Fibroblast of the aortic adventitia (primary cell): ENCODE measurements around the gene TFCP2. TPM values are rescaled to one million over a fixed set of nuclear protein-coding genes. Genes with fewer than 3 reads are reported as not detected.

Experiments
- DNase-seq: peaks from one replicate; pipeline ENCODE4 v3.0.0-alpha.2; 2010; ENCODE audit warnings: low read depth
- H3K4me3 ChIP-seq: 2 replicates; pipeline ENCODE4 v1.5.1; 2011; ENCODE audit warnings: low read depth, mild to moderate bottlenecking, control low read depth, low read length, moderate library complexity
- total RNA-seq: library from RNA; depleted of rRNA; stranded (reverse); fragments of >200 nt; gene quantifications from 2 replicates; pipeline ENCODE4 v1.2.3, GENCODE V29; 2012; ENCODE audit warnings: low replicate concordance
- TF ChIP-seq, protein P1 (sequence below): IDR thresholded peaks from 2 replicates; pipeline ENCODE4 v1.5.1; 2011; ENCODE audit warnings: mild to moderate bottlenecking, low read length, control low read depth, inconsistent platforms; ENCODE audit not compliant: insufficient read depth

TFCP2 gene
- total RNA-seq, 1 donor = 10.8 TPM

DNA sequence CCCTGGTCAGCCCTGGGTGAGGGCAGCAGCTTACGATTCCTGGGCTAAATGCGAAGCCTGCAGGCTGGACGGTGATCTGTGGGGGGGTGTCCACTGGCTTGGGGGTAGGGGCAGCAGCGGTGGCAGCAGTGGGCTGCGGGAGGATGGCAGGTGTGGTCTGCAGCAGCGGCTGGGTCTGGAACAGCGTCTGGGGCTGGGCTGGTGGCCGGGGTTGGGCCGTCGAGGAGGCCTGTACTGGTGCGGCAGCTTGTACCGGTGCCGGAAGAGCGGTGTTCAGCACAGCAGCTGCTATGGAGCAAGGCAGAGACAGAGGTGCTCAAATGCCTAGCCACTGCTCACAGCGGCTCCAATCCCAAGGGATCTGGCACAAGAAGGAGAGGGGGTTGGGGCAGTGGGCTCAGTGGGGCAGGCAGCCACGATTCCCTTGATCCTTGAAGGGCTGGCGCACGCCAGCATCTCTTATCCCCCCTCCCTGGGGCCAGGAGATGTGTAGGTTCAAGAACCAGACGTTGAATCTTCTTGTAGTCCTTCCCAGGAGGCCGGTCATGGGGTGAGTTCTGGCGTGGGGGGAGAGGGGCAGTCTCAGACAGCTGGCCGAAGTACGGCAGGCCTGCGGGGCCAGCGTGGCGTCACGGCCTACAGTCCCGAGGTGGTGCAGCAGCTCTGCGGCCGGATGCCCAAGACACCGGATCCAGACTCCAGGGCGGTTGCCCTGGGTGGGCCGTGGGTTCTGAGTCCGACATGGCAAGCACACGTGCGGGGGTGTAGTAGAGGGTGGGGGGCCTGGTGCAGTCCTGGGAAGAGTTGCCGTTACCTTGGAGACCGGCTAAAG lies 25.0 kb upstream of the TFCP2 start:
- no peak for DNase-seq
- H3K4me3 ChIP-seq = no peak overlapping the region
- TF ChIP-seq, protein P1, sequence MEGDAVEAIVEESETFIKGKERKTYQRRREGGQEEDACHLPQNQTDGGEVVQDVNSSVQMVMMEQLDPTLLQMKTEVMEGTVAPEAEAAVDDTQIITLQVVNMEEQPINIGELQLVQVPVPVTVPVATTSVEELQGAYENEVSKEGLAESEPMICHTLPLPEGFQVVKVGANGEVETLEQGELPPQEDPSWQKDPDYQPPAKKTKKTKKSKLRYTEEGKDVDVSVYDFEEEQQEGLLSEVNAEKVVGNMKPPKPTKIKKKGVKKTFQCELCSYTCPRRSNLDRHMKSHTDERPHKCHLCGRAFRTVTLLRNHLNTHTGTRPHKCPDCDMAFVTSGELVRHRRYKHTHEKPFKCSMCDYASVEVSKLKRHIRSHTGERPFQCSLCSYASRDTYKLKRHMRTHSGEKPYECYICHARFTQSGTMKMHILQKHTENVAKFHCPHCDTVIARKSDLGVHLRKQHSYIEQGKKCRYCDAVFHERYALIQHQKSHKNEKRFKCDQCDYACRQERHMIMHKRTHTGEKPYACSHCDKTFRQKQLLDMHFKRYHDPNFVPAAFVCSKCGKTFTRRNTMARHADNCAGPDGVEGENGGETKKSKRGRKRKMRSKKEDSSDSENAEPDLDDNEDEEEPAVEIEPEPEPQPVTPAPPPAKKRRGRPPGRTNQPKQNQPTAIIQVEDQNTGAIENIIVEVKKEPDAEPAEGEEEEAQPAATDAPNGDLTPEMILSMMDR = no peak

- TF ChIP-seq, protein P1 = no peak
Measured at GRCh38 chr12:51196547-51196946, 23.6 kb upstream of the TFCP2 start.

GRCh38 chr12:51195841-51196240 lies 22.9 kb upstream of the TFCP2 start:
- no peak overlapping the region for H3K4me3 ChIP-seq
- TF ChIP-seq, protein P1 = no peak
- DNase-seq = no peak

More at GRCh38 chr12:51196547-51196946, 23.6 kb upstream of the TFCP2 start:
- H3K4me3 ChIP-seq = no peak overlapping the region
- DNase-seq = no peak

DNA sequence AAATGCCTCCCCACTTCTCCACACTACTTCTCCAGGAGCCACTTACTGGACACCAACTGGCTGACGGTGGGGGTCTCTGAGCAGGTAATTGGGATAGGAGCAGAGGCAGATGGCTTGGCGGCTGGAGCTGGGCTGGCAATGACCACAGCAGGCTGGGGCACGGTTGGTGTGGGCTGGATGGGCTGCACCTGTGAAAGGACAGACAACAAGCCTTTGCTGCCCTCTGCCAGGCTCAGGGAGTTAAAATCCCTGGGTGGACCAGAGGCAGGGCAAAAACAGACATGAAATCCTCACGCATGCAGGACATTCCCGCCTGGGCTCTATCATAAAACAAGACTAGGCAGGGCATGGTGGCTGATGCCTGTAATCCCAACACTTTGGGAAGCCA lies 19.3 kb upstream of the TFCP2 start:
- no peak for DNase-seq
- H3K4me3 ChIP-seq = no peak overlapping the region
- TF ChIP-seq, protein P1 = no peak

DNA sequence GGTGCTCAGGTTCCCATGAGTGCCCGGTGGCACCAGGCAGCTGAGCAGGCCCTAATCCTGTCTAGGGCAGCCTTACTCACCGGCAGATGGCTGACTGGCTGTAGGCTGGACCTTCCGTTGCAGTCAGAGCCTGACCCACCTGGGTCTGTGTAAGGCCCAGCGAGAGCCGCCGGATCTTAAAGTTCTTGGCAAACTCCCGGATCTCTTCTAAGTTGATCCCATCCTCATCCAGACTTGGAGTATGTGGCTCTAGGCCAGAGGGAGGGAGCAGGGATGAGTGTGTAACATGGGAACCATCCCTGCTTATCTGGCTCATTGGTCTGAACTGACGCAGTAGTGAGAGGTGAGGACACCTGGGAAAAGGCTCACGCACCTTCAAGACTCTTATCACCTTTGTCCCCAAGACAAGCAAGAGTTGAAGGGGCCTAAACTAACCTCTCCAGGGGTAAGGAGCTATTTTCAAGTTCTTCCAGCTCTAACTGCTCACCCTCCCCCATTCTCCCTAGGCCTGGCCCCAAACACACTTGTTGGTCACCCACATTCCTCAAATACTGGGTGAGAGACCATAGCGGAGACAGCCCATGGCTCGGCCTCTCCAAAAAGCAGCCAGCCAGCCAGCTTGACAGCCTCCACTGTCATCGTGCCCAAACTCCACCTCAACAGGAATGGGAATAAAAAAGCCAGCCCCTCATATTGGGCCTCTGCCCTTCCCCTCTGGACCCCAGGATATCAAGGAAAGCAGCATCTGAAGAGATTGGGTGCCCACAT lies 18.8 kb upstream of the TFCP2 start:
- H3K4me3 ChIP-seq = no peak overlapping the region
- no peak for DNase-seq
- TF ChIP-seq, protein P1 = no peak

DNA sequence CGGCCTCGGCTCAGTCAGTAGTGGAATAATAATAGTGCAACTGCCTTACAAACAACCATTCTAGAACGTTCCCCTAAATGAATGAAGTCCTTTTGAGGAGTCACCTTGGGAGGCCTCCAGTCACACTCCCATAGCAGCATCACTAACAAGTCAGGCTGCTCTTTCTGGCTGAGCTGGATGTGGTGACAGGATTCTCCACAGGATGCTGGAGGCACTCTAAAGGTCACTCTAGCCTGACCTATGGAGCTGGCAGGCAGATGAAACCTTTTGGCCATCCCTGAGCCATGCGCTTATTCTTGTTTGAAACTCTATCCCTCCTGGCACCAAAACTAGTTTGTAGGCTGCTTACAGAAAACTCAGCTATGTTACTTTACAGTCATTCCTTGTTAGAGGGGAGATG lies 17.9 kb upstream of the TFCP2 start:
- TF ChIP-seq, protein P1 = no peak
- H3K4me3 ChIP-seq = no peak overlapping the region
- no peak for DNase-seq
